ENCODE results near the gene TLE5.

Gene TLE5

GRCh38 chr19:3036119-3036976, 25.9 kb downstream of the TLE5 start:
- peaks cover 19% of the 10 kb centered on the region for H3K4me1 Mint-ChIP-seq
- DNase-seq (ENCODE audit: low spot score in 2 of 2) (peak; percentile 76 to 81), ATAC-seq (ENCODE audit: low read depth) (peak; percentile 61)
- H3K27me3 Mint-ChIP-seq = peaks cover 10% of the 10 kb centered on the region
- peak overlapping the region; percentile 87 for H3K4me3 Mint-ChIP-seq
- H3K36me3 Mint-ChIP-seq = no peaks in the 10 kb centered on the region
- H3K9me3 Mint-ChIP-seq = no peaks in the 10 kb centered on the region
- H3K27ac Mint-ChIP-seq = peak overlapping the region; percentile 85

- no peaks in the 10 kb centered on the region for H3K36me3 Mint-ChIP-seq
- H3K4me3 Mint-ChIP-seq = peak overlapping the region; percentile 87
- H3K27me3 Mint-ChIP-seq = peaks cover 10% of the 10 kb centered on the region
- peak; percentile 83 to 88 for DNase-seq (ENCODE audit: low spot score in 2 of 2)
- no peaks in the 10 kb centered on the region for H3K9me3 Mint-ChIP-seq
- H3K4me1 Mint-ChIP-seq = peaks cover 17% of the 10 kb centered on the region
- peak; percentile 90 for ATAC-seq (ENCODE audit: low read depth)
- H3K27ac Mint-ChIP-seq = peak overlapping the region; percentile 85
Measured at GRCh38 chr19:3035542-3036118, 26.7 kb downstream of the TLE5 start.

GRCh38 chr19:3034656-3035541, 27.4 kb downstream of the TLE5 start:
- Mint-ChIP-seq H3K9me3 (no peaks in the 10 kb centered on the region), H3K4me3 (peak overlapping the region; percentile 87), H3K27me3 (peaks cover 16% of the 10 kb centered on the region), H3K4me1 (peaks cover 20% of the 10 kb centered on the region), H3K27ac (peak overlapping the region; percentile 85), H3K36me3 (no peaks in the 10 kb centered on the region)
- ATAC-seq (ENCODE audit: low read depth) = no peak
- DNase-seq (ENCODE audit: low spot score in 2 of 2) = no peak

- Mint-ChIP-seq H3K4me3 (no peak overlapping the region), H3K27me3 (peaks cover 17% of the 10 kb centered on the region), H3K27ac (no peak overlapping the region), H3K36me3 (no peaks in the 10 kb centered on the region), H3K4me1 (peaks cover 21% of the 10 kb centered on the region), H3K9me3 (no peaks in the 10 kb centered on the region)
- ATAC-seq (ENCODE audit: low read depth) (no peak), DNase-seq (ENCODE audit: low spot score in 2 of 2) (no peak)
Measured at GRCh38 chr19:3034406-3034655, 28.0 kb downstream of the TLE5 start.

GRCh38 chr19:3033595-3034405, 28.5 kb downstream of the TLE5 start:
- Mint-ChIP-seq H3K27me3 (peaks cover 17% of the 10 kb centered on the region), H3K27ac (no peak overlapping the region), H3K4me3 (no peak overlapping the region), H3K36me3 (no peaks in the 10 kb centered on the region), H3K9me3 (no peaks in the 10 kb centered on the region), H3K4me1 (peaks cover 21% of the 10 kb centered on the region)
- ATAC-seq (ENCODE audit: low read depth) (no peak), DNase-seq (ENCODE audit: low spot score in 2 of 2) (no peak)

- no peak overlapping the region for H3K27ac Mint-ChIP-seq
- peak overlapping the region; percentile 0 for H3K4me3 Mint-ChIP-seq
- H3K9me3 Mint-ChIP-seq = no peaks in the 10 kb centered on the region
- DNase-seq (ENCODE audit: low spot score in 2 of 2) (no peak), ATAC-seq (ENCODE audit: low read depth) (no peak)
- H3K36me3 Mint-ChIP-seq = no peaks in the 10 kb centered on the region
- H3K4me1 Mint-ChIP-seq = peaks cover 24% of the 10 kb centered on the region
- peaks cover 21% of the 10 kb centered on the region for H3K27me3 Mint-ChIP-seq
Measured at GRCh38 chr19:3031607-3031867, 30.8 kb downstream of the TLE5 start.

GRCh38 chr19:3029065-3029923, 33.0 kb downstream of the TLE5 start, which contains the start of gene TLE2:
TSS of gene TLE2 (minus strand) at chr19:3029280. CDS start at chr19:3028904, 376 bp downstream.
- no peak within 1 kb of the TSS for H3K27ac Mint-ChIP-seq
- no peaks in the 10 kb centered on the region for H3K36me3 Mint-ChIP-seq
- H3K4me3 Mint-ChIP-seq = peak within 1 kb of the TSS; percentile 68
- ATAC-seq (ENCODE audit: low read depth) (peak; percentile 42), DNase-seq (ENCODE audit: low spot score in 2 of 2) (no peak)
- no peaks in the 10 kb centered on the region for H3K9me3 Mint-ChIP-seq
- H3K27me3 Mint-ChIP-seq = peaks cover 27% of the 10 kb centered on the region
- H3K4me1 Mint-ChIP-seq = peaks cover 20% of the 10 kb centered on the region

GRCh38 chr19:3028305-3029064, 33.8 kb downstream of the TLE5 start:
- no peaks in the 10 kb centered on the region for H3K9me3 Mint-ChIP-seq
- peaks cover 19% of the 10 kb centered on the region for H3K4me1 Mint-ChIP-seq
- H3K27ac Mint-ChIP-seq = no peak overlapping the region
- no peak for DNase-seq (ENCODE audit: low spot score in 2 of 2)
- peaks cover 28% of the 10 kb centered on the region for H3K27me3 Mint-ChIP-seq
- ATAC-seq (ENCODE audit: low read depth) = no peak
- no peaks in the 10 kb centered on the region for H3K36me3 Mint-ChIP-seq
- H3K4me3 Mint-ChIP-seq = peak overlapping the region; percentile 68

- Mint-ChIP-seq H3K36me3 (no peaks in the 10 kb centered on the region), H3K4me3 (peak overlapping the region; percentile 29), H3K27me3 (peaks cover 32% of the 10 kb centered on the region), H3K9me3 (no peaks in the 10 kb centered on the region), H3K4me1 (peaks cover 19% of the 10 kb centered on the region), H3K27ac (no peak overlapping the region)
- no peak for ATAC-seq (ENCODE audit: low read depth)
- DNase-seq (ENCODE audit: low spot score in 2 of 2) = no peak
Measured at GRCh38 chr19:3027981-3028304, 34.4 kb downstream of the TLE5 start.

GRCh38 chr19:3027292-3027691, 35.0 kb downstream of the TLE5 start:
- Mint-ChIP-seq H3K4me3 (no peak overlapping the region), H3K27ac (no peak overlapping the region), H3K27me3 (peaks cover 32% of the 10 kb centered on the region), H3K9me3 (no peaks in the 10 kb centered on the region), H3K36me3 (no peaks in the 10 kb centered on the region), H3K4me1 (peaks cover 19% of the 10 kb centered on the region)
- DNase-seq (ENCODE audit: low spot score in 2 of 2) = no peak
- no peak for ATAC-seq (ENCODE audit: low read depth)

GRCh38 chr19:3026768-3027167, 35.5 kb downstream of the TLE5 start:
- Mint-ChIP-seq H3K4me3 (no peak overlapping the region), H3K4me1 (peaks cover 18% of the 10 kb centered on the region), H3K27ac (no peak overlapping the region), H3K27me3 (peaks cover 32% of the 10 kb centered on the region), H3K36me3 (no peaks in the 10 kb centered on the region), H3K9me3 (no peaks in the 10 kb centered on the region)
- ATAC-seq (ENCODE audit: low read depth) (no peak), DNase-seq (ENCODE audit: low spot score in 2 of 2) (no peak)

GRCh38 chr19:3025549-3025886, 36.8 kb downstream of the TLE5 start:
- DNase-seq (ENCODE audit: low spot score in 2 of 2) (no peak), ATAC-seq (ENCODE audit: low read depth) (no peak)
- Mint-ChIP-seq H3K36me3 (no peaks in the 10 kb centered on the region), H3K9me3 (no peaks in the 10 kb centered on the region), H3K4me1 (peaks cover 17% of the 10 kb centered on the region), H3K27me3 (peaks cover 28% of the 10 kb centered on the region), H3K4me3 (no peak overlapping the region), H3K27ac (no peak overlapping the region)
